GM12875 (cell line): Measurements from ENCODE around the gene CNIH4.
"Not testable (repeated sequence)": the region's sequence is repeated elsewhere in the genome, so short reads cannot be mapped to it uniquely, and the experiment has no call there.

ENCODE experiments used
- H3K4me3 ChIP-seq: one replicate; pipeline ENCODE4 v1.5.1; 2011; ENCODE audit warnings: low read depth, low read length, control low read depth
- TF ChIP-seq, protein P1 (sequence below): IDR thresholded peaks from 2 replicates; pipeline ENCODE4 v1.5.1; 2011; ENCODE audit warnings: low read depth, mild to moderate bottlenecking, control low read depth, inconsistent platforms, low read length, moderate library complexity, borderline replicate concordance; ENCODE audit not compliant: insufficient read depth

Gene CNIH4

DNA sequence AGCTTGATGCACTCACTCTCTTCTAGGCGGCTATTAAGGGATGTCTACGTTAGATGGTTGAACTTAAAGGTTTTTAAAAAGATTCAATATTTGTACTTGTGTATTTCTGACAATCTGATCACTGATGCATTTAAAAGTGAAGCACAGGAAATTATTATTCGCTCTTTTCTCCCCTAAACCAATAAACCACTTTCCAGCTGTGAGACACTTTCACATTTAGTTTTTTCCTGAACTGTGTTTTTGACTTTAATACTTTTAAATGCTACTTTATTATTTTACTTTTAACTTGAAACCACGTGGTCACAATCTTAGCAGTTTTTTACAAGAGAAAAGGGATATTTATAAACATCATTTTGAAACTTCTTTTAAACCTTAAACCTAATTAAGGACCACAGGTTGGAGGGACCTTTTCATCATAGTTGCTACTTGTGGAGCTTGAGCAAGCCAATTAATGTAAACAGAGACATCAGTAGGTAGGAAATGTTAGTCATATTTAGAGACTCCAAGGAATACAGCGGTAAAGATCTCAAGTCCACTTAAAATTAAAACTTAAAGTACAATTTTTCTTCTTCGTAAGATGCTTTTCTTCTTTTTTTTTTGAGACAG, 68.7 kb downstream of the CNIH4 start:
- TF ChIP-seq, protein P1, sequence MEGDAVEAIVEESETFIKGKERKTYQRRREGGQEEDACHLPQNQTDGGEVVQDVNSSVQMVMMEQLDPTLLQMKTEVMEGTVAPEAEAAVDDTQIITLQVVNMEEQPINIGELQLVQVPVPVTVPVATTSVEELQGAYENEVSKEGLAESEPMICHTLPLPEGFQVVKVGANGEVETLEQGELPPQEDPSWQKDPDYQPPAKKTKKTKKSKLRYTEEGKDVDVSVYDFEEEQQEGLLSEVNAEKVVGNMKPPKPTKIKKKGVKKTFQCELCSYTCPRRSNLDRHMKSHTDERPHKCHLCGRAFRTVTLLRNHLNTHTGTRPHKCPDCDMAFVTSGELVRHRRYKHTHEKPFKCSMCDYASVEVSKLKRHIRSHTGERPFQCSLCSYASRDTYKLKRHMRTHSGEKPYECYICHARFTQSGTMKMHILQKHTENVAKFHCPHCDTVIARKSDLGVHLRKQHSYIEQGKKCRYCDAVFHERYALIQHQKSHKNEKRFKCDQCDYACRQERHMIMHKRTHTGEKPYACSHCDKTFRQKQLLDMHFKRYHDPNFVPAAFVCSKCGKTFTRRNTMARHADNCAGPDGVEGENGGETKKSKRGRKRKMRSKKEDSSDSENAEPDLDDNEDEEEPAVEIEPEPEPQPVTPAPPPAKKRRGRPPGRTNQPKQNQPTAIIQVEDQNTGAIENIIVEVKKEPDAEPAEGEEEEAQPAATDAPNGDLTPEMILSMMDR: no peak
- no peak overlapping the region for H3K4me3 ChIP-seq

DNA sequence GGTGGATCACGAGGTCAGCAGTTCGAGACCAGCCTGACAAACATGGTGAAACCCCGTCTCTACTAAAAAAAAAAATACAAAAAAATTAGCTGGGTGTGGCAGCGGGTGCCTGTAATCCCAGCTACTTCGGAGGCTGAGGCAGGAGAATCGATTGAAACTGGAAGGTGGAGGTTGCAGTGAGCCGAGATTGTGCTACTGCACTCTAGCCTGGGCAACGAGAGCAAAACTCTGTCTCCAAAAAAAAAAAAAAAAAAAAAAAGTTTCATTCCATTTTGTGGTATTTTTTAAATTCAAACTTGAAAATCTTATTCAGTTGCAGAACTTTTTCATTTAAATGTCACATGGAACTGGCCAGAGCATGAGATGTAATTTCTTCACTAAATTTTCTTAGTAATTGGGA, 70.2 kb downstream of the CNIH4 start:
- not testable (repeated sequence) for H3K4me3 ChIP-seq

DNA sequence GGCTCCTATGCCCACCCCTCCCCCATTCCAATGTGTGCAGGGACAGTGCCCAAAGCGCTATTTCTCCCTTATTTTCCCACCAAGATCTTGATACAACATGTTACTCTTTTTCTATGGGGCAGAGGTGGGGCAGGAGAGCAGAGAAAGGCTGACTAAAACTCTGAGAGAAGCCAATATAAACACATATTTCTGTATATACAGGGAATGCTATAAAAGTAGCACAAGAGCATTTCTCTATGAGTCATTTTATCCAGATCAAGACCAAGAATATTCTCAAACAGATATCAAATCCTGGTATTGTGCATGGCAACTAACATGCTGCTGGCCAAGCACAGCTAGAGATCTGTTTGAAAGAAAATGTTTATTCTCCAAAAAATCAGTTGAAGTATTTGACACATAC, 70.7 kb downstream of the CNIH4 start:
- H3K4me3 ChIP-seq: no peak overlapping the region
- TF ChIP-seq, protein P1: no peak

DNA sequence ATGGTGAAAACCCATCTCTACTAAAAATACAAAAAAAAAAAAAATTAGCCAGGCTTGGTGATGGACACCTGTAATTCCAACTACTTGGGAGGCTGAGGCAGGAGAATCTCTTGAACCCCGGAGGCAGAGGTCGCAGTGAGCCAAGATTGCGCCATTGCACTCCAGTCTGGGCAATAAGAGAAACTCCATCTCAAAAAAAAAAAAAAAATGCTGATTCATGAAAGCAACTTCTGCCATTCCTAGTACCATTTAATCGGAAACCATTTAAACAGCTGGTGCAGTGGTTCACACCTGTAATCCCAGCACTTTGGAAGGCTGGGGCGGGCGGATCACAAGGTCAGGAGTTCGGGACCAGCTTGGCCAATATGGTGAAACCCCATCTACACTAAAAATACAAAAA, 72.0 kb downstream of the CNIH4 start:
- H3K4me3 ChIP-seq: not testable (repeated sequence)
